ENCODE data around the gene DISC1.

Gene DISC1

GRCh38 chr1:232049335-232049734 lies 422.7 kb downstream of the DISC1 start:
- no peaks in the 10 kb centered on the region for H3F3A ChIP-seq (ENCODE audit: insufficient read depth, low read length)
- no peaks in the 10 kb centered on the region for H3K9me2 ChIP-seq (ENCODE audit: low read depth, low read length)
- H3K4me2 ChIP-seq (ENCODE audit: low read length), result no peak overlapping the region
- H4K20me1 ChIP-seq (ENCODE audit: insufficient read depth, low read length), result no peaks in the 10 kb centered on the region
- no peaks in the 10 kb centered on the region for H3K4me1 ChIP-seq (ENCODE audit: insufficient read depth, low read length, severe bottlenecking)
- H2AFZ ChIP-seq (ENCODE audit: low read length), result no peak overlapping the region
- H3K79me2 ChIP-seq (ENCODE audit: insufficient read depth, low read length), result no peaks in the 10 kb centered on the region
- H3K9ac ChIP-seq (ENCODE audit: low read length), result no peak overlapping the region
- H3K27me3 ChIP-seq (ENCODE audit: insufficient read depth, low read length), result no peaks in the 10 kb centered on the region
- H3K27ac ChIP-seq (ENCODE audit: low read depth, low read length, poor library complexity, severe bottlenecking), result no peak overlapping the region
- no peaks in the 10 kb centered on the region for H3K9me3 ChIP-seq (ENCODE audit: low read length)
- no peaks in the 10 kb centered on the region for H3K36me3 ChIP-seq (ENCODE audit: insufficient read depth, low read length)
- TF ChIP-seq CTCF (IDR thresholded peaks at IDR 0.05; ENCODE audit: low read length), result no peak
- TF ChIP-seq EZH2 (IDR thresholded peaks at IDR 0.05; ENCODE audit: borderline replicate concordance, low read length), result no peak
- H3K4me3 ChIP-seq (ENCODE audit: low read depth, low read length, poor library complexity, severe bottlenecking), result no peak overlapping the region

- Histone ChIP-seq H3K9me3 (ENCODE audit: low read length) (no peaks in the 10 kb centered on the region), H3K27ac (ENCODE audit: low read depth, low read length, poor library complexity, severe bottlenecking) (no peak overlapping the region), H3K4me2 (ENCODE audit: low read length) (no peak overlapping the region), H3K36me3 (ENCODE audit: insufficient read depth, low read length) (no peaks in the 10 kb centered on the region), H3K27me3 (ENCODE audit: insufficient read depth, low read length) (no peaks in the 10 kb centered on the region), H3K79me2 (ENCODE audit: insufficient read depth, low read length) (no peaks in the 10 kb centered on the region), H3K9ac (ENCODE audit: low read length) (no peak overlapping the region), H3K4me3 (ENCODE audit: low read depth, low read length, poor library complexity, severe bottlenecking) (no peak overlapping the region), H2AFZ (ENCODE audit: low read length) (no peak overlapping the region), H4K20me1 (ENCODE audit: insufficient read depth, low read length) (no peaks in the 10 kb centered on the region), H3K9me2 (ENCODE audit: low read depth, low read length) (no peaks in the 10 kb centered on the region), H3F3A (ENCODE audit: insufficient read depth, low read length) (no peaks in the 10 kb centered on the region), H3K4me1 (ENCODE audit: insufficient read depth, low read length, severe bottlenecking) (no peaks in the 10 kb centered on the region)
- TF ChIP-seq CTCF (IDR thresholded peaks at IDR 0.05; ENCODE audit: low read length), result no peak
- TF ChIP-seq EZH2 (IDR thresholded peaks at IDR 0.05; ENCODE audit: borderline replicate concordance, low read length), result no peak
These were observed 430.8 kb downstream of the DISC1 start for GRCh38 chr1:232057217-232057895.

- H3K4me3 ChIP-seq (ENCODE audit: low read depth, low read length, poor library complexity, severe bottlenecking), result no peak overlapping the region
- no peak overlapping the region for H3K4me2 ChIP-seq (ENCODE audit: low read length)
- no peak overlapping the region for H3K9ac ChIP-seq (ENCODE audit: low read length)
- no peaks in the 10 kb centered on the region for H4K20me1 ChIP-seq (ENCODE audit: insufficient read depth, low read length)
- TF ChIP-seq CTCF (IDR thresholded peaks at IDR 0.05; ENCODE audit: low read length), result no peak
- TF ChIP-seq EZH2 (IDR thresholded peaks at IDR 0.05; ENCODE audit: borderline replicate concordance, low read length), result no peak
- no peaks in the 10 kb centered on the region for H3K9me3 ChIP-seq (ENCODE audit: low read length)
- no peaks in the 10 kb centered on the region for H3F3A ChIP-seq (ENCODE audit: insufficient read depth, low read length)
- no peak overlapping the region for H3K27ac ChIP-seq (ENCODE audit: low read depth, low read length, poor library complexity, severe bottlenecking)
- no peaks in the 10 kb centered on the region for H3K27me3 ChIP-seq (ENCODE audit: insufficient read depth, low read length)
- no peaks in the 10 kb centered on the region for H3K36me3 ChIP-seq (ENCODE audit: insufficient read depth, low read length)
- H2AFZ ChIP-seq (ENCODE audit: low read length), result no peak overlapping the region
- H3K4me1 ChIP-seq (ENCODE audit: insufficient read depth, low read length, severe bottlenecking), result no peaks in the 10 kb centered on the region
- H3K9me2 ChIP-seq (ENCODE audit: low read depth, low read length), result no peaks in the 10 kb centered on the region
- no peaks in the 10 kb centered on the region for H3K79me2 ChIP-seq (ENCODE audit: insufficient read depth, low read length)
These were observed 431.3 kb downstream of the DISC1 start for GRCh38 chr1:232057896-232058274.

Data from OCI-LY1 (cell line).